NB4 (cell line): ENCODE data around the gene LRR1.

Experiments used
- DNase-seq: peaks from one replicate; pipeline ENCODE4 v3.0.0; 2010; ENCODE audit warnings: low read depth
- H3K4me3 ChIP-seq: one replicate; pipeline ENCODE4 v1.5.1; 2011; ENCODE audit warnings: mild to moderate bottlenecking, low read depth, low read length, moderate library complexity
- CTCF ChIP-seq: IDR thresholded peaks from one replicate; pipeline ENCODE4 v1.5.1; 2012; ENCODE audit warnings: low read depth, low read length
- MAX ChIP-seq: IDR thresholded peaks from 2 replicates; pipeline ENCODE4 v1.6.1; 2011; ENCODE audit warnings: low read depth, low read length
- MYC ChIP-seq: IDR thresholded peaks from 2 replicates; pipeline ENCODE4 v1.6.1; 2011; ENCODE audit warnings: low read depth, low read length
- POLR2A ChIP-seq: IDR thresholded peaks from 2 replicates; pipeline ENCODE4 v1.6.1; 2011; ENCODE audit warnings: mild to moderate bottlenecking; ENCODE audit not compliant: insufficient read length; ENCODE audit errors: extremely low read depth

Gene LRR1

GRCh38 chr14:49553106-49553505 is 45.6 kb upstream of the LRR1 start:
- DNase-seq: no peak
- no peak overlapping the region for H3K4me3 ChIP-seq
- TF ChIP-seq CTCF (no peak), MYC (no peak), MAX (no peak), POLR2A (no peak)

DNA sequence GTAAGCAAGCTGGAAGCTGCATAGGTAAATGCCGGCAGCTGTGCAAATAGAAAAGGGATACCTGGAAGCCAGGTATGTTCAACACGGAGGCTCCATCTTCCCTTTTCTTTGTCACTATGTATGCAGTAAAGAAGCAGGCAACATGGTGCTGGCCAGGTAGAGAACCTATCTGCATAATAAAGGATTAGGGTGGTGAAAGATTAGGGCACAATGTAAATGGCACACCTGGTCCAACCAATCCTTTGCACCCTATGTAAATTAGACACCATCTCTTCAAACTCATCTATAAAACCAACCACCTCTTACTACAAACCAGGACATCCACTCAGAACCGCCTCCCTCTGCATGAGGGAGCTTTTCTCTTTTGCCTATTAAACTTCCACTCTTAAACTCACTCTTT is 44.8 kb upstream of the LRR1 start:
- no peak for TF ChIP-seq POLR2A
- no peak for DNase-seq
- no peak overlapping the region for H3K4me3 ChIP-seq

DNA sequence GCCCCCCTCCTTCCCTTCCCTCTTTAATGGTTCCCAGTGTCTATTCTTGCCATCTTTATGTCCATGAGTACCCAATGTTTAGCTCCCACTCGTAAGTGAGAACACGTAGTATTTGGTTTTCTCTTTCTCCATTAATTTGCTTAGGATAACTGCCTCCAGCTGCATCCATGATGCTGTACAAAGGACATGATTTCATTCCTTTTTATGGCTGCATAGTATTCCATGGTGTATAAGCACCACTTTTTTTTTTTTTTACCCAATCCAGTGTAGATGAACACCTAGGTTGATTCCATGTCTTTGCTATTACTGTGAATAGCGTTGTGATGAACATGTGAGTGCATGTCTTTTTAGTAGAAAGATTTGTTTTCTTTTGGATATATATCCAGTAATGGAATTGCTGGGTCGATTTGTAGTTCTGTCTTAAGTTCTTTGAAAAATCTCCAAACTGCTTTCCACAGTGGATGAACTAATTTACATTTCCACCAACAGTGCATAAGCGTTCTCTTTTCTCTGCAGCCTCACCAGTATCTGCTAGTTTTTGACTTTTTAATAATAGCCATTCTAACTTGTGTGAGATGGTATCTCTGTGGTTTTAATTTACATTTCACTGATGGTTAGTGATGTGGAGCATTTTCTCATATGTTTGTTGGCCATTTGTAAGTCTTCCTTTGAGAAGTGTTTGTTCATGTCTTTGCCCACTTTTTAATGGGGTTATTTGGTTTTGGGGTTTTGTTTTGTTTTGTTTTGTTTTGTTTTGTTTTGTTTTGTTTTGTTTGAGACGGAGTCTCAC is 38.6 kb upstream of the LRR1 start:
- DNase-seq: no peak
- H3K4me3 ChIP-seq: no peak overlapping the region
- TF ChIP-seq CTCF: no peak

DNA sequence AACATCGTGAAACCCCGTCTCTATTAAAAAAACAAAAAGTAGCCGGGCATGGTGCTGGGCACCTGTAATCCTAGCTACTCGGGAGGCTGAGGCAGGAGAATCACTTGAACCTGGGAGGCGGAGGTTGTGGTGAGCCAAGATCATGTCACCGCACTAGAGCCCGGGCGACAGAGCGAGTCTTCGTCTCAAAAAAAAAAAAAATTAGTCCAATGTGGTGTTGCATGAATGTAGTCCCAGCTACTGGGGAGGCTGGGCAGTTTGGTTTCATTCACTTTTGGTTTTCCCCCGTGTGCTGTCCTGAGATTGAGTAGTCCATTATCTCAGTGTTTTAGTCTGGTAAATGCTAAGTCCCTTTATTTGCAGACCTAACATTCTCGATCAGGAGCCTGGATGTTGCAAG is 32.0 kb upstream of the LRR1 start:
- DNase-seq: no peak
- no peak overlapping the region for H3K4me3 ChIP-seq
- no peak for TF ChIP-seq CTCF
- TF ChIP-seq POLR2A: no peak
- TF ChIP-seq MAX: no peak
- TF ChIP-seq MYC: no peak

GRCh38 chr14:49569281-49569680 is 29.5 kb upstream of the LRR1 start:
- DNase-seq: no peak
- no peak overlapping the region for H3K4me3 ChIP-seq
- TF ChIP-seq CTCF: no peak

- TF ChIP-seq MYC: no peak
- TF ChIP-seq MAX: no peak
- no peak for TF ChIP-seq POLR2A
- no peak for TF ChIP-seq CTCF
- H3K4me3 ChIP-seq: no peak overlapping the region
- DNase-seq: no peak
These were observed 24.7 kb upstream of the LRR1 start for GRCh38 chr14:49574038-49574437.
